IPS-NIHi7 (cell line): ENCODE results near the gene AGPAT4.

Experiments used
- DNase-seq: peaks from one replicate; pipeline ENCODE4 v3.0.0; 2012; ENCODE audit warnings: mixed read lengths; ENCODE audit errors: extremely low spot score

The AGPAT4 gene

DNA sequence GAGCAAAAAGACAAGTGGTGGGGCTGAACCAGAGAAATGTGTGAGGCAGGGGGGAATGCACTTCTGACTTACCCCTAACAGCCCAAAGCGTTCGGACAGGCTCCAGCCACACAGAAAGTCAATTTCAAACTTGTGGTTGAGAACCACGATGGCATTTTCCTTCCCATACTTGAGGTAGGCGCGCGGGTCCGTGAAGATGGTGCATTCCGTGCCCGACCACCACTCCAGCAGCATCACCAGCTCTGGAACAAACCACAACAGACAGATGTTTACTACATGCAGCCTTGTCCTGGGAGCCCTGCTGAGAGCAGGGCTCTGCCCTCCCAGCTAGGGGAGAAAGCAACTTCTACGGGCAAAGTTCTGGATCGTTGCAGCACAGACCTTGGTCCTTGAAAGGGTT is 107.7 kb downstream of the AGPAT4 start:
- DNase-seq: no peak

DNA sequence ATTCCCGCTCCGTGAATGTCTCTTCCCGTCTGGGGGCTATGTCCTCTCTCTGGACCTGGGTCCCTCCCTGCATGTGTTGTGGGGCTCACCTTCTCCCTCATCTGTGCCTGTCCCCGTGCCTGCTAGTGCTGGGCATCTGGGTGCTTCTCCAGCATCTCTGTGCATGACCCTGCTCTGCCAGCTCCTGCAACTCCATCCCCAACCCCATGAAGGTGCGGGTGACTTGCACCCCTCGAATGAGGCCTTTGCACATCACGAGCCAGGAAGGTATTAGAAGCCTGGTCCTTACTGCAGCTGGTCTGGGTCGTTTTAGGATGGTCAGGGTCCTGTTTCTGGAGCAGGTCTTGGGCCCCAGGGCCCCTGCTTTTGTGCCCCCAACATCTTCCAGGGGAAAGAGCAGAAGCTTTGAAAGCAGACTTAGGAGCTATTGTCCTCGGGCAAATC is 109.7 kb downstream of the AGPAT4 start:
- DNase-seq: no peak

DNA sequence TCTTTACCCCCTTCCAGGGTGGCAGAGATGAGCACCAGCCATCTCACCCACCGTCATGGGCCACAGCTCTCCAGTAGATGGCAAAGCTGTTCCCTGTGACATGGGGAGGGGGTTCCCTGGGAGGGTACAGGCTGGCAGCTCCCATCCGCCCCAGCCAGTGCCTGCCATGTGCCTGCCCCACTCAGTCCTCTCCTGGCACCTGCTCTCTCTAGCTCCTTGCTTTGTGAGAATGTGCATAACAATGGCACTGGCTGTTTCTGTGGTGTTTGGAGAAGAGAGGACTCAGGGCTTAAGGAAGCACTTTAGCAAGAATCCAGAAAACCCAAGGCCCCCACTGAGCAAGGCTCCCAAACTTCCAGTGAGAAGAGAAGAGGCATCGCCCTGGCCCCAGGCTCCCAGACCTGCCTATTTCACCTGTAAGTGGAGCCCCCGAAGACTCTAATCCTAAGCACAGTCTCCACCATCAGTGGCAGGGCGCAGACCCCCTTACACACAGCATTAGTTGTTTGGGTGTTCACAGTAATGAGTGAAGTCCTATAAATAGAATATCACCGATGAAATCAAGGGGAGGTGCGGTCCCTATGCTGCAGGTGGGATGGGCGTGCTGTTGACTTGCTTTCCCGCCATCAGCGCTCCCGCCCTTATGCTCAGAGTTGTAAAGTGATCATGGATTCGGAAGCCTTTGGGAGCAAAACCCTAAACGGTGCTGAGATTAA is 110.2 kb downstream of the AGPAT4 start:
- no peak for DNase-seq

DNA sequence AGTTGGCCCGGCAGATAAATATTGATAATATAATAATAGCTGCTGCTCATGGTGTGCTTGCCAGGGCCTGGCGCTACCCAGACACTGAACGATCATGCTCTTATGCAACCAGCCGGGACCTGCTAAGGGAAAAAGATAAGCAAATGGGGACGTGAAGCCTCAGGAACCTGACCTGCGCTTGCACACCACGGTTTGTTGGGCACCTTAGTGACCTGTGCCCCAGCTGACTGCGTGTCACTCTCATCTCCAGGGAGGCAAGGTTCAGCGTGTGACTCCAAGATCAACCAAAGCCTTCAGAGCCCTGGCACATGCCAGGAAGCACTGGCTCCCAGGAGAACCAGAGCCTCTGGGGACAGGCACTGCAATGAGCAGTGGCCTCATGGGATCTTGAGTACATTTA is 111.1 kb downstream of the AGPAT4 start:
- no peak for DNase-seq

DNA sequence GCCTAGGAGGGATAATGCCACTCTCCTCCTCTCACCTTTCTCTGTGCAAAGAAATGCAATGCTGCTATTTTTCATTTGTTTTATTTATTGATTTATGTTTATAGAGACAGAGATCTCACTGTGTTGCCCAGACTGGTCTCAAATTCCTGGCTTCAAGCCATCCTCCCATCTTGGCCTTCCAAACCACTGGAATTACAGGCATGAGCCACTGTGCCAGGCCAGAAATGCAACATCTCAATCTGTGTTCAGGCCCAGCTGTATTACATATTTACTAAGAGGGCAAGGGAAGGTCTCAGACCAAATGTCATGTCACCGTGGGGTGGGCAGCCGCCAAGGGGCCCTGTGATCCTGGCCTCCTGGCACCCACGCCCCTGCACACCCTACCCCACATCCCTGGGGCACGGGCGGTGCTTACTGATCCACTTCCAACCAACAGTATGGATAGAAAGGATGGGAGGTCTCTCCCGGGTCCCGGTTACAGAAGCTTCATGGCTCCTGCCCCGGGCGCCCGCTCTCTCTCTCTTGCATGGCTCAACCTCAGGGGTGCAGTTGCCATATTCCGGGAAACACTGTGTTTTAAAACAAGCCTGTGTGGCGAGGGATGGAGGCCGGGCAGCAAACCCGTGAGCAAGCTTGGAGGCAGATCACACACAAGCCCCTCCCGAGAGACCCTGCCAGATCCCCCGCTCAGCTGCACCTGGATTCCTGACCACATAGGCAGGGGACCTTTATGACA is 111.8 kb downstream of the AGPAT4 start:
- DNase-seq: no peak

DNA sequence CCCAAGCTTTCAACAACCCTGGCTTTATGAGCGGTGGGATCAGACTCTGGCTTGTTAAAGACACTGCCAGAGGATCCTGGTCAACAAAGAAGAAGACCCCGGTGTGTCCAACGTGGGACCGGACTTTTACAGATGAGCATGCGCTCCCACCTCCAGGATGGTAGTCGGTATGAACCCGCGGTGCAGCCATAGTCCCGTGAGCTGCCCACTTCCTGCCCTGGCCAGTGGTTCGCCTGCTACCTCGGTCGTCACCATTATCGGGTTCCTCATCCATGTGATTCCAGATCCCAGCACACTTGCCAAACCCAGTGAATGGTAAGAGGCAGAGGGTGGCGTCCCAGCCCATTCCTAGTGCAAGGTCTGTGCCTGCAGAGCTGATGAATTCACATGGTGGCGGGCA is 112.7 kb downstream of the AGPAT4 start:
- DNase-seq: no peak

DNA sequence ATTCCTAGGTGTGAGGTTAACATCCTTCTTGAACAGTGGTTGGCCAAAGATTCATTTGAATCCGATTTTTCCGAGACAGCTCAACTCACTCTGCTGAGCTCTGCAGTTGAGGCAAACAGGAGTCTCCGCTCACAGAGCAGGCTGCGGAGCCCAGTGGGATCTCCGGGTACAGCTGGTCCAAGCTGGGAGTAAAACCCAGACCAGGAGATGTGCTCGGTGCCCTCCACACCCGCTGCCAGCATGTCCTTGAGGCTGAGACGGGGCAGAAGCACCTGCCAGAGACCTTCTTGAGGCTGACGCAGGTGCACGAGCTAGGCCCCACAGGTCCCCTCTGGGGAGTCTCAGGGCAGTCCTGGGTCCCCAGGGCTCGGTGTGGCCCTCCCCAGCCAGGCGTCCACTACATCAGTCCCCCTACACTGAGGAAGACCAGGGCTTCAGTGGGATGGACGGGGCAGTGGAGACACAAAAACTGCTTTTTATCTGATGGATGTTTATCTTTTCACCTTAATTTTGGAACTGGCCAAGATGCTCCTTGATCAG is 119.0 kb downstream of the AGPAT4 start:
- DNase-seq: no peak

DNA sequence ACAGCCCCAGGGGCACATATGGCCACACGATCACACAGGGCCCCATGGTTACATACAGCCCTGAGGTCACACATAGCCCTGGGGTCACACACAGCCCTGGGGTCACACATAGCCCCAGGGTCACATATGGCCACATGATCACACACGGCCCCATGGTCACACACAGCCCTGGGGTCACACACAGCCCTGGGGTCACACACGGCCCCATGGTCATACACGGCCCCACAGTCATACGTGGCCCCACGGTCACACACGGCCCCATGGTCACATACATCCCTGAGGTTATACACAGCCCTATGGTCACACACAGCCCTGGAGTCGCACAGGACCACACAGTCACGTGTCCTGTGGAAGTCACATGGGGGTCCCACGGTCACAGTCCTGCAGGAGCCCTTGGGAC is 120.1 kb downstream of the AGPAT4 start:
- DNase-seq: no peak

DNA sequence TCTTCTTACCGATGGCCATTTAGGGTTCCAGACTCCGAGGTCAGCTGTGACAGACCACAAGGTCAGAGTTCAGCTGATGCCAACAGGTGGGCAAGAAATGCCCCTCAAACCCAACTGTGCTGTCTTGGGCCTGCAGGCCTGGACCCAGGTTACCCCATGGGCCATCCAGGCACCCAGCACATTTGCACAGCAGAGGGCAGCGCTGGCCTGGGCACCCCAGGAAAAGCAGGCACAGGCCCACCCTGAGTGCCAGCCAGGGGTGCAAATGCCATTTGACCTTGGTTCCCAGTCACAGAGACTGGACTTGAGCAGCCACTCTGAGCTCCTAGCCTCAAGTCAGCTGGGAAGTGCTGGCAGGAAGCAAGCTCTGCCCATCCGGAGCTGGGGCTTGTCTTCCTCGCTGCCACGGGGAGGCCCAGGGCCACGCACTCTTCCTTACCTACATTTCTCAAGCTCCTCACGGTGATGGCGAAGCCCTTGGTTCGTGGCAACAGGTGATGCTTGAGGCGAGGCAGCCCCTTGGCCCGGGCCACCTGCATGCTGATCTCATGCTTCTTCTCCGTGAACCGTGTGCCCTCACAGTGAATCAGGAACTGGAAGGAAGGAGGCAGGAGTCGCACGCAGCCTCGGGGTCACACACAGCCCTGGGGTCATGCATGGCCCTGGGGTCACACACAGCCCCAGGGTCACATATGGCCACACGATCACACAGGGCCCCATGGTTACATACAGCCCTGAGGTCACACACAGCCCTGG is 120.8 kb downstream of the AGPAT4 start:
- DNase-seq: no peak

DNA sequence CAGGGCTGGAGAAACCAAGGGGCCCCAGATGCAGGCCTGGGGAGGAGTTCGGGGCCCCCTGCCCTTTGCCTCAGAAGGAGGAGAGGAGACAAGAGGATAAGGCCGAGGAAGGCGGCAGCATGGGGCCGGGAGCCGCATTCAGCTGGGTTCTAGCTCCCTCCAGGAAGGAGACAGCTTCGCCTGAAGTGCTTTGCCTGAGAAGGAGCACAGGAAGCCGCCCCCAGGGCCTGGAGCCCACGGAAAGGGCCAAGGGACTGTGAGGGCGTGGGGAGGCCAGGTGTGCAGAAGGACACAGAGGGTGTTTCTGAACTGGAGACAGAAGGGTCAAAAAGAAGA is 121.4 kb downstream of the AGPAT4 start:
- no peak for DNase-seq

DNA sequence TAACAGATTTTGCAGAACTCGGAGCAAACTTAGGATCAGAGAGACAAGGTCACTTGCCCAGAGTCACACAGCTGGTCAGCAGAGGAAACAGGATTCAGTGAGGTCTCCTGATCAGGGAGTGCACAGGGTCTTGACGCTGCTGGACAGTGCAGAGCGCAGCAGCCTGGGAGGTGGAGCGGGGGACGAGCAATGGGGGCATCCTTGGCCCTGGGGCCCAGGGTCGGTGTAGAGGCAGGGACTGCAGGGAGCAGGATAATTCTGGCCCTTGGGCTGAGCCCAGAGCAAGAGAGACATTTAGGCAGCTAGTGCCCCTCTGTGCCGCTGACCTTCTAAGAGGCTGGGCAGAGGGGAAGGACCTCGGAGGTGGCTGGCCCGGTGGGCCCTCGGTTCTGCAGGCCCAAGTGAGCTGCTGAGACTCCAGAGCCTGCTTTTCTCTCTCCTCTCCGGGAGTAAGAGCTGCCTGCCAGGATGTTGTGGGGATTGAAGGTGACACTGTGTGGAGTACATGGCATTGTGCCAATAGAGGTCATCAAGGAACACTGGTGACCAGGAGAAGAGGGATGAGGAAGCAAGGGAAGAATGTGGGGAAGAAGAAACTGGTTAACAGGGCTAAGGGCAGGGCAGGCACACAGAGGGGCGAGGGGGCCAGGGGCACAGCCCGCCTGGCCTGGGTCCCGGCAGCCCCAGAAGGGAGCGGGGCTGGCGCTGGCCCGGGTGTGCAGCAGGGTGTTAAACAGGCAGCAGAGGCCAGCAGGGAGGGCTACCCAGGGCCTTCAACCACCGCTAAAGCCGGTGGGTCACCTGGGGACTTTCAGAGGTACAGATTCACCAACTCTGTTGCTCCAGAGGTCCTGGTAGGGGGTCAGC is 122.0 kb downstream of the AGPAT4 start:
- no peak for DNase-seq

DNA sequence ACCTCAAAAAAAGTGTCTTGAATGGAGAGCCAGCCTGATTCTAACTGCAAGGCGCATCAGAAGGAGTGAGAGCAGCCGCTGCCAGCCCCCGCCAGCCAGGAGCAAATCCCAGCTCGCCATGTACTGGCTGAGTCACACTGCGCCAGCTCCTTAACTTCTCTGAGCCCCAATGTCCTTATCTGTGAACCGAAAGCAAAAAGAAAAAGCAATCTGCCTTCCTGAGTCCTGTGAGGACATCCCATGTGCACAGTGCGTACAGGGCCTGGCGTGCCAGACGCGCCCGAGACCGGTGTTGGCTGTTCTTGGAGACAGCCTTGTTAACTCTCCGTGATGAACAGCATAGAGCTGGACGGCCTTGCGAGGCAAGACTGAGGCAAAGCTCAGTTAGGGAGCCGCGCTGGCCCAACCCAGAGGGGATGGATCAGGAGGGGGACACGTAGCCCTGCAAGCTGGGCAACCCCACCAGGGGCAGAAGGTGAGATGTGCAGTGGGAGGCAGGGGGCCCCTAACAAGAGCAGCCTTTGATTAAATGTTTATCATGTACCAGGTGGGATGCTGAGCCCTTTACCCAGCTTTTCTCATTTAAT is 122.7 kb downstream of the AGPAT4 start:
- no peak for DNase-seq

DNA sequence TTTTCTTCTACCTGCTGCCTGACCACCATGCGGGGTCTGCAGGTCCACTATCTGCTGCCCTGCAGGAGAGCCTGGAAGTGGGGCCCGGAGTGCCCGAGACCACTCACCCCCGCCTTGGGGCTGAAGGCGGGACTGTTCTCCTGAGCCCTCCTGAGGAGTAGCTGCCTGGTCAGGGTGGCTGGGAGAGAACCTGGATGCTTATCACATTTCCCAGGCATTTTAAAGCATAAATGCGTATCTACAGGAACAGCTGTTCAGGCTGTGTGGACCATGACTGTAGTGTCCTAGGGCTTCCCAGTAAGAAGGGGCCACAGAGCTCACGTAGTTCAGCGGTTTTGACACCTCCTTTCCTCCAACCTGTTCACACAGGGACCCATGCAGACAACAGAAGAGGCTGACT is 123.3 kb downstream of the AGPAT4 start:
- no peak for DNase-seq

DNA sequence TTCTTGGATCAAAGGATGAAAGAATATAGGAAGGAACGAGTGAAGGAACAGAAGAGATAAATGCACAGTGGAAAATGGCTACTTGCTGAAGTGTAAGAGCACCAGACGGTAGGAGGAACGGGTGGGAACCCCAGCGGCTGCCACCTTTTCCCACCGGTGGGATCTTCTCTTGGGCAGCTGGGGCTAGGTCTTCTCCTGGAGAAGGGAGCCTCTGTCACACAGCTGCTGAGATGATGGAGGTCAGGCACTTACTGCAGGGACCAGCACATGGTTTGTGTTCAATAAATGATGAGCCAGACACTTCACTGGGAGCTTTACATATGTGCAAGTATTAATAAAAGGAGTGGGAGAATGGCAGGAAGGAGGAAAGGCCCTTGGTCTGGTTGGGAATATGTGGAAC is 123.7 kb downstream of the AGPAT4 start:
- DNase-seq: no peak

DNA sequence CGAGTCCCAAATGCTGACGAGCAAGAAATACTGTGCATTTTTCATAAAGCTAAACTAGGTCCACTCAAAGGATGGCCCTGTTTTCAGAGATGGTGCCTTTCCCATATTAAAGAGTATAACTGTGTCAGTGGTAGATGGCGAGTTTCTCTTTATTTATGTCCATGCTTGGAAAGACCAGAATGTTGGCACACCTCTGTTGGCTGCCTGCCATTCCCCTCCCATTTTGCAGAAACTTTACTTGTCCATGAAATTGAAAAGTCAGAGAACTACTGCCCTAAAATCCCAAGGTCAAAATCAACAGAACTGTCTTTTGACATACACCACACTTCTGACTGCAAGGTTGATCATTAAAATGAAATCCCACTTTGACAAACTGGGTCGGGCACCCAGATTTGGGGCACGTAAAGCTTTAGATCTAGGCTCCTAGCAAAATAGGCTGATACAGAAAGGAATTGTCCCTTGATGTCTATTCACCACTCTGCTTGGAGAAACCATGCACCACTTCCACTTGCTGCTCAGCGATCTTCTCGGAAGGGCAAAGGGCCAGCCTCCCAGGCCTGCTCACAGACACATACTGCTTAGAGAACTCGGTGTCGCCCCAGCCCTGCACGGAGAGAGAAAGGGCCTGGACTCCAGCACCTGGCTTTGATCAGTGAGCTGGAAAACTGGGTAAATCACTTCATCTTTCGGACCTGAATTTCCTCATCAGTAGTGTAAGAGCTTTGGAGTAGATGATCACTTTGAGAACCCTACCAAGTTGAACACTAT is 130.0 kb downstream of the AGPAT4 start:
- no peak for DNase-seq

DNA sequence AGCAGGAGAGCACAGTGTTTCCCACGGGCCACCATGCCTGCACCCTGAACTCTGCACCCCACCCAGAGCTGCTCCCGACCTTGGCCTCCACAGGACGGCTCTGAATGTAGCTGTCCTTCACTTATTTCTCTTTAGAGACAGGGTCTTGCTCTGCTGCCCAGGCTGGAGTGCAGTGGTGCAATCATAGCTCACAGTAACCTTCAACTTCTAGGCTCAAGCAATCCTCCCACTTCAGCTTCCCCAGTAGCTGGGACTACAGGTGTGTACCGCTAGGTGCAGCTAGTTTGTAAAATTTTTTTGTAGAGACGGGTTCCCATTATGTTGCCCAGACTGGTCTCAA is 130.9 kb downstream of the AGPAT4 start:
- no peak for DNase-seq

DNA sequence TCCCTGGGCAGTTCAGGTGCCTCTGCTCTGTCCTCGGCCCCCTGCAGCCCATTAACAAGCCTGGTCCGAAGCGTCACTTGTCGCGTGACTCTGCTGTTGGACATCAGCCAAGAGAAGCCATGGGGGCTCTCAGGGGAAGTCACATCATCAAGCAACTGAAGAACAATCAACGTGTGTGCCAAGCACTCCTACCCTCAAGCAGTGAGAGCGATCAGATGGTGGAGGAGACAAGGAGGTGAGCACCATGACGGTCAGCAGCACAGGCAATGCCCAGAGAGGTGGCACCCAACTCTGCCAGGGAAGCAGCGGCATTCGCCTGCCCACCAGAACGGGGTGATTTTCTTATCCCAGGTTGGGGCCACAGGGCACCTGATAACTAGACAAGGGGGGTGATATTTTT is 132.7 kb downstream of the AGPAT4 start:
- no peak for DNase-seq

DNA sequence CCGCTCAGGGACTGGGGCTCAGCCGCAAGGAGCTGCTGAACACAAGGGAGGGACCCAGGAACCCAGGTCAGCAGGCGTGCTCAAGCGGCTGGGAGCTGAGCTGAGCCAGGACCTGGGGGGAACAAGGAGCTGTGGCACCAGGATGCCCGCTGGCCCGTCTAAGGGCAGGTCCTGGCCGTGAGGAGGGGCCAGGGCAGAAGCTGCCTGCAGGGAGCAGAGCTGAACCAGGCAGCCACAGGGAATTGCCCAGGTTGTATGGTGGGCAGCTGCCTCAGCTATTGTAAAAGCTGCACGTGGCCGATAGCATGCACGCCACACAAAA is 133.3 kb downstream of the AGPAT4 start:
- no peak for DNase-seq

DNA sequence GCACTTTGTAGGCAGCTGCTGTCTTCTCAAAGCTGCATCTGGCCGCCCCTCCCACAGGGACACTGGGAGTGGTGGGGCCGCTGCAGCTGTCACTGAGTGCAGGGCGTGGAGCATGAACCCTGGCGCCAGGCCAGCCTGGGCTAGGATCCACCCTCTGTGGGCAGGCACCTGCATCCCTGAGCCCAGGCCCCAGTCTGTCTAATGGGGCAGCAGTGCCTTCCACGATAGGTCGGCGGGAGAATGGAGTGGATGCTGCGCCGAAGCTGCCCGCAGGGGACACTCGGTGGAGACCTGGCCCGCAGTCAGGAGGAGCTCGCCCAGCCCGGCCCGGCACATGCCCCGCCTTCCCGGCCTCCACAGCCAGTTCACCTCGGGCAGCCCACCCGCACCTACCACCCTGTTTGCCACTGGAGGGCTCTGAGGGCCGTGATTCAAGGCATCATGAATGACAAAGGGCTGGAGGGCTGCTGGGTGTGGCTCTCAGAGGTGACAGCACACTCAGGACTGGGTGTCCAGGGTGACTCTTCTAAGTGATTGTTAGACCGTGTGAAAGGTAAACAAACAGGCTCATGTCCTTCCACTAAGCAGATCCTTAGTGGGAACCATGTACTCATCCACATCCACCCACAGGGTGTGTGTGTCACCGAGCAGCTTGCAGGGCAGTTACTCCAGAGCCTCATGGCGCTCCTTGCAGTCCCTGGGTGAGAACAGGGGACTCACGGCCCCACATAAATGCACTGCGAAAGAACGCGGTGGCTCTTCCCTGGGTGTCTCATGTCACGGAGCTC is 133.9 kb downstream of the AGPAT4 start:
- DNase-seq: no peak

DNA sequence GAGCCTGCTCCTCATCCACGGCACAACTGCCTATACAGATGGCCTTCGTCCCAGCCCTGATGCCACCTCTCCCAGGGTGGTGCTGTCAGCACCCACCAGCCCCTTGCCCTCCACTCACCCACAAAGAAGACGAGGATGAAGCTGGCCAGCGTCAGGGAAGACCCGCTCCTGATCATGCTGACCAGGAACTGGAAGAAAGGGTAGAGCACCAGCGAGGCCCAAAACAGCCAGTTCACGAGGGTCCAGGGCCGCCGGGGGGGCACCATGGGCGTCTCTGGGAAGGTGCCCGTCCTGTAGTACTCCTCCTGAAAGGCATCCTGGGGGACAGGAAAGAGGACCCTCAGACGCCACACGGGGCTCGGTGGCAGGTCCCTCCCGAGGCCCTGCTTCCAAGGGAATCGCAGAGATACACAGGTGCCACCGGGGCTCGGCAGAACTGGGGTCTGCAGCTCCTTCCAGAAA is 134.5 kb downstream of the AGPAT4 start:
- DNase-seq: no peak
